Limb (tissue), 2 donors: Measurements from ENCODE around the gene RNF10.
"Not testable (repeated sequence)": the region's sequence is repeated elsewhere in the genome, so short reads cannot be mapped to it uniquely, and the experiment has no call there.

Source experiments
- DNase-seq, 2 donors: peaks; one replicate each; pipeline ENCODE4 v3.0.0-alpha.2; 2016; ENCODE audit errors: extremely low spot score in 2 of 2

Gene RNF10

GRCh38 chr12:120611534-120611933, 77.4 kb downstream of the RNF10 start:
- DNase-seq = not testable (repeated sequence)

- DNase-seq = no peak
These were observed 80.7 kb downstream of the RNF10 start for GRCh38 chr12:120614848-120615247.

- DNase-seq = not testable (repeated sequence)
These were observed 83.0 kb downstream of the RNF10 start for GRCh38 chr12:120617193-120617592.

GRCh38 chr12:120617767-120618166, 83.6 kb downstream of the RNF10 start:
- DNase-seq = not testable (repeated sequence)

- no peak for DNase-seq
These were observed 84.9 kb downstream of the RNF10 start for GRCh38 chr12:120618954-120619615.

DNA sequence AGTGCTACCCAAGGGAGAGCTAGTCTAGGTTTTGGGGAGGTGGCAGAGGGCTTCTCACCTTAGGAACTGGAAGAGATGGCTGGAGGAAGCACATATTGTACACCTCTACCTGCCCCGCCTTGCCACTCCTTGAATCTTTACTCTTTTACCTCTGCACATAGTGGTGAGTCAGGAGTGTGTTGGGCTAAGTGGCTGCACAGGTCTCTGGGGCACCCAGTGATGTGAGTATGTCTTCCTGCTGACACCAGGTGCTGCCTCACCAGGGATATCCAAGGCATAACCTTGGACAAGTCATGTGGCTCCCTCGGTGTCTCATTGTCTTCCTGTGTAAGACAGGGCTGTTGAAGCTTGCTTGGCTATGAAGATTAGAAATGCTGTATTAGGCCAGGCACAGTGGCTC, 86.5 kb downstream of the RNF10 start:
- no peak for DNase-seq

DNA sequence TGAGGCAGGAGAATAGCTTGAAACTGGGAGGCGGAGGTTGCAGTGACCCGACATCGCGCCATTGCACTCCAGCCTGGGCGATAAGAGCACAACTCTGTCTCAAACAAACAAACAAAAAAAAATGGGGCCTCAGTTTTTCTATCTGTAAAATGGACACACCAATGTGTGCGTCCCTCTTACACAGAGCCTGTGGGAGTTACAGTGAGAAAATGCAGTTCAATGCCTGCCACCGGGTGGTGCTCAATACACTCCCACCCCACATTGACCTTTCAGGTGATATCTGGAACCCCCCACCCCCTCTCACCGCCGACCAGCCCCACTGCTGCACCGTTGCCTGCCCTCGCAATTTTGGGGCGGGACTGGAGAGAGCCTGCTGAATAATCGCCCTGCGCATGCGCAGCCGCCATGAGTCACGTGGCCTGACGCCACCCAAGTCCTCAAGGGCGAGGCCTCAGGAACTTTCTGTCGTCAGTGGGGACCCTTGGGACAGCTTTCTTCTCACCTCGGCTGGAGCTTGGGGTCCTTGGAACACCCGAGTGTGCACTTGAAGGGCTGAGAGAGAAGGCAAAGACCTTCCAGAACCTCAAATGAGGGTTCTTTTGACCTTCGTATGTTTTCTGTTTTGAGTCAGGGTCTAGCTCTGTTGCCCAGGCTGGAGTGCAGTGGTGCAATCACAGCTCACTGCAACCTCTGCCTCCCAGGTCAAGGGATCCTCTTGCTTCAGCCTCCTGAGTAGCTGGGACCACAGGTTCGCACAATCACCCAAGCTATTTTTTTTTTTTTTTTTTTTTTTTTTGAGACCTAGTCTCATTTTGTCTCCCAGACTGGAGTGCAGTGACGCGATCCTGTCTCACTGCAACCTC, 91.6 kb downstream of the RNF10 start:
- no peak for DNase-seq
